NB4 (cell line): ENCODE results near the gene RBM4B.

Experiments
- DNase-seq: peaks from one replicate; pipeline ENCODE4 v3.0.0; 2010; ENCODE audit warnings: low read depth
- H3K4me3 ChIP-seq: one replicate; pipeline ENCODE4 v1.5.1; 2011; ENCODE audit warnings: mild to moderate bottlenecking, low read depth, low read length, moderate library complexity
- MYC ChIP-seq: IDR thresholded peaks from 2 replicates; pipeline ENCODE4 v1.6.1; 2011; ENCODE audit warnings: low read depth, low read length
- POLR2A ChIP-seq: IDR thresholded peaks from 2 replicates; pipeline ENCODE4 v1.6.1; 2011; ENCODE audit warnings: mild to moderate bottlenecking; ENCODE audit not compliant: insufficient read length; ENCODE audit errors: extremely low read depth
- TF ChIP-seq, protein P1 (sequence below): IDR thresholded peaks from one replicate; pipeline ENCODE4 v1.5.1; 2012; ENCODE audit warnings: low read depth, low read length
- TF ChIP-seq, protein P2 (sequence below): IDR thresholded peaks from 2 replicates; pipeline ENCODE4 v1.6.1; 2011; ENCODE audit warnings: low read depth, low read length

Gene RBM4B

DNA sequence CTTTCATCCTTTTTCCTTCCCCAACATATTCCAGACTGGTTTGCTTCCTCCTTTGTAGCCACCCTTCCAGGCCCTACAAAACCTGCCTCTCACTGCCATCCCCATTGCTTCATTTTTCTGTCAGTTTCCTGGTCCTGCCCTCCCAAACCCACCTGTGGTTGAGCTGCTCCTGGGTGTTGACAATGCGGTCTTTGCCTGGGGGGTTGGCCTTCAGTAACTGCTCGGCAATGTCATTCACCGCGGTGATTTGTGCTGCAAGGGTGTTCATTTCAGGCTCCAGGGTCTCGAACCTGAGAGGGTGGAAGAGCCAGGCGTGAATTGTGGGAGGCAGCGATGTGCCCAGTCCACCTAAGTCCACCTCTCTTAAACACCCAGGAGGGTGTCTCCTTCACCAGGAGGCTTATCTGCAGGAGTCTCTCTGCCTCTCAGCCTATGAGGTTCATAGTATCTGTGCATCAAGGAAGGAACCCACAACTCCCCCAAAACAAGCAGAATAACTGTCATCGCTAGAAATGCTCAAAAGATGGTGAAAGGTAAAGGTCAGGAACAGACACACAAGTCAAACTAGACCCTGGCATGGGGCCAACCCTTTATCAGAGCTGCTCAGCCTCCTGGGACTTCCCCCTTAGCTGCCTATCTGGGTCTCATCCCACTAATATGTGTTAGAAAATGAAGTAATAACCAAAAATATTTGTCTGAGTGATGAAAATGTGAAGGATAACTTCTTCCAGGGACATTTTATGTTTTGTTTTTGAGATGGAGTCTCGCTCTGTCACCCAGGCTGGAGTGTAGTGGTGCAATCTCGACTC lies 23.9 kb upstream of the RBM4B start:
- TF ChIP-seq, protein P1, sequence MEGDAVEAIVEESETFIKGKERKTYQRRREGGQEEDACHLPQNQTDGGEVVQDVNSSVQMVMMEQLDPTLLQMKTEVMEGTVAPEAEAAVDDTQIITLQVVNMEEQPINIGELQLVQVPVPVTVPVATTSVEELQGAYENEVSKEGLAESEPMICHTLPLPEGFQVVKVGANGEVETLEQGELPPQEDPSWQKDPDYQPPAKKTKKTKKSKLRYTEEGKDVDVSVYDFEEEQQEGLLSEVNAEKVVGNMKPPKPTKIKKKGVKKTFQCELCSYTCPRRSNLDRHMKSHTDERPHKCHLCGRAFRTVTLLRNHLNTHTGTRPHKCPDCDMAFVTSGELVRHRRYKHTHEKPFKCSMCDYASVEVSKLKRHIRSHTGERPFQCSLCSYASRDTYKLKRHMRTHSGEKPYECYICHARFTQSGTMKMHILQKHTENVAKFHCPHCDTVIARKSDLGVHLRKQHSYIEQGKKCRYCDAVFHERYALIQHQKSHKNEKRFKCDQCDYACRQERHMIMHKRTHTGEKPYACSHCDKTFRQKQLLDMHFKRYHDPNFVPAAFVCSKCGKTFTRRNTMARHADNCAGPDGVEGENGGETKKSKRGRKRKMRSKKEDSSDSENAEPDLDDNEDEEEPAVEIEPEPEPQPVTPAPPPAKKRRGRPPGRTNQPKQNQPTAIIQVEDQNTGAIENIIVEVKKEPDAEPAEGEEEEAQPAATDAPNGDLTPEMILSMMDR: no peak
- no peak for TF ChIP-seq POLR2A
- no peak for TF ChIP-seq MYC
- TF ChIP-seq, protein P2, sequence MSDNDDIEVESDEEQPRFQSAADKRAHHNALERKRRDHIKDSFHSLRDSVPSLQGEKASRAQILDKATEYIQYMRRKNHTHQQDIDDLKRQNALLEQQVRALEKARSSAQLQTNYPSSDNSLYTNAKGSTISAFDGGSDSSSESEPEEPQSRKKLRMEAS: no peak
- no peak overlapping the region for H3K4me3 ChIP-seq
- no peak for DNase-seq

DNA sequence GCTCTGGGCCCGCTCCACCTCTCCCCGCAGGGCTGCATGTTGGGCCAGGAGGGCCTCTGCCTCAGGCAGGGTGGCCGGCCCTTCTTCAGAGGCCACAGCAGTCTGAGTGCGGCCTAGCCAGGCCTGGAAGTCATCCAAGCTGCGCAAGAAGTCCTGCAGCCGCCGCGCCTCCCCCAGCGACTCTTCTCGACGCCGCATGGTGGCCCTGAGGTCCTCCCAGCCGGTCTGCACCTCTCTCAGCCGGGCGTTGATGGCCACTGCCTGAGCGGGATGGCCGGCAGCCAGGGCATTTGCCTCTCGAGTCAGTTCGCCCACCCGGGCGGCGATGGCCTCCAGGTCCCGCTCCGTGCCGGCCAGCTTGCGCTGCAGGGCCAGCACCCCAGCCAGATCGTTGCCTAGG lies 23.1 kb upstream of the RBM4B start:
- DNase-seq: no peak
- TF ChIP-seq POLR2A (no peak), MYC (no peak)
- TF ChIP-seq, protein P1: no peak
- TF ChIP-seq, protein P2: no peak
- H3K4me3 ChIP-seq: no peak overlapping the region

DNA sequence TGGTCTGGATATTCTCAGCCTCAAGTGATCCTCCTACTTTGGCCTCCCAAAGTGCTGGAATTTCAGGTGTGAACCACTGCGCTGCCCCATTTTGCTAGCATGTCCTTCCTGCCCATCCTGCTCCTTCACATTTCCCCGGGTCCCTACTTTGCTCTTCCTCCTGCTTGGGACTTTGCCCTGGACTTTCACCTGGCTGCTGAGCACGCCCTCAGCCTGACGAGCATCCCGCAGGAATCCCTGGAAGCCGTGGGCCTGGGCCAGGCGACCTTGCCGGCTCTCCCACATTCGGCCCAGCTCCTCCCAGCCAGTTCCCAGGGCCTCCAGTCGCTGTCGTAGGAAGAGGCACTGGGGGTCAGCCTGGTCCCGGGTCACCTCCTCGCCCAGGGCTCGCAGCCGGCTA lies 22.6 kb upstream of the RBM4B start:
- DNase-seq: no peak
- H3K4me3 ChIP-seq: no peak overlapping the region
- TF ChIP-seq, protein P1: no peak
- TF ChIP-seq MYC (no peak), POLR2A (no peak)
- TF ChIP-seq, protein P2: no peak

DNA sequence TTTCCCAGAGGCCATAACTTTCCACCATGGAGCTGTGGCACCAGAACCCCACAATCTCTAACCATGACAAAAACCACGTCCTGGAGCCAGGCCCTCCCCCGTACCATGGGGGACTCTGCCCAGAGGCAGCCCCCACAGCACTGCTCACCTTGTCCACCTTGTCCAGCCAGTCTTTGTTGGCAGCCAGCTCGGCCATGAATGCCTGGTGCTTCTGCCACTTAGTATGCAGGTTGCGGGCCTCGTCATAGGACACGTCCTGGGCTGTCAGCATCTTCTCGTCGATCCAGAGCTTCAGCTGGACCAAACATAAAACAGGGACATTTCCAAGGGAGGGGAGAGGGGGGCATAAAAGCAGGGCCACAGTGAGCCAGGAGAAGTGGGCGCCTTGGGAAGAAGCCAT lies 20.8 kb upstream of the RBM4B start:
- no peak for DNase-seq
- TF ChIP-seq, protein P1: no peak
- TF ChIP-seq POLR2A (no peak), MYC (no peak)
- TF ChIP-seq, protein P2: no peak
- H3K4me3 ChIP-seq: no peak overlapping the region

DNA sequence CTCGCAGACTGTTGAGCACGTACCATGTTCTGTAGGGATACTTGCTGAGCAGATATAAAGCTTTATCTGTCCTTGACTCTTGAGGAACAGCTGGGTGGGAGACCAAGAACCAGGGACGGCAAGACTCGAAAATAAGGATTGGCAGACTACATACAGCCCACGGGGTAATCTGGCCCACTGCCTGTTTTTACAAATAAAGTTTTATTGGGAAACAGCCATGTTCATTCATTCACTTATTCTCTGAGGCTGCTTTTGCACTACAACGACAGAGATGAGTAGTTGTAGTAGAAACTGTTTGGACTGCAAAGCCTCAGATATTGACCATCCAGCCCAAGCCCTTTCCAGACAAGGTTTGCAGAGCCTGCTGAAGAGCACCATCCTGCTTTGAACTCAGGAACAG lies 20.3 kb upstream of the RBM4B start:
- TF ChIP-seq MYC: no peak
- TF ChIP-seq, protein P2: no peak
- TF ChIP-seq, protein P1: no peak
- no peak for TF ChIP-seq POLR2A
- H3K4me3 ChIP-seq: no peak overlapping the region
- DNase-seq: no peak
